NCI-H1417 (cell line): ENCODE results near the gene MMRN2.

Source experiments
- DNase-seq, 3 experiments: peaks; one replicate each; lab custom pipeline; 2025; lab: John Stamatoyannopoulos, UW

The MMRN2 gene

GRCh38 chr10:86888585-86889381 is 68.6 kb downstream of the MMRN2 start:
- DNase-seq: no peak
